ENCODE measurements around the gene PRSS8.

GRCh38 chr16:31084584-31085302 lies 50.8 kb downstream of the PRSS8 start:
- TF ChIP-seq, protein P1, sequence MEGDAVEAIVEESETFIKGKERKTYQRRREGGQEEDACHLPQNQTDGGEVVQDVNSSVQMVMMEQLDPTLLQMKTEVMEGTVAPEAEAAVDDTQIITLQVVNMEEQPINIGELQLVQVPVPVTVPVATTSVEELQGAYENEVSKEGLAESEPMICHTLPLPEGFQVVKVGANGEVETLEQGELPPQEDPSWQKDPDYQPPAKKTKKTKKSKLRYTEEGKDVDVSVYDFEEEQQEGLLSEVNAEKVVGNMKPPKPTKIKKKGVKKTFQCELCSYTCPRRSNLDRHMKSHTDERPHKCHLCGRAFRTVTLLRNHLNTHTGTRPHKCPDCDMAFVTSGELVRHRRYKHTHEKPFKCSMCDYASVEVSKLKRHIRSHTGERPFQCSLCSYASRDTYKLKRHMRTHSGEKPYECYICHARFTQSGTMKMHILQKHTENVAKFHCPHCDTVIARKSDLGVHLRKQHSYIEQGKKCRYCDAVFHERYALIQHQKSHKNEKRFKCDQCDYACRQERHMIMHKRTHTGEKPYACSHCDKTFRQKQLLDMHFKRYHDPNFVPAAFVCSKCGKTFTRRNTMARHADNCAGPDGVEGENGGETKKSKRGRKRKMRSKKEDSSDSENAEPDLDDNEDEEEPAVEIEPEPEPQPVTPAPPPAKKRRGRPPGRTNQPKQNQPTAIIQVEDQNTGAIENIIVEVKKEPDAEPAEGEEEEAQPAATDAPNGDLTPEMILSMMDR (IDR thresholded peaks at IDR 0.05; ENCODE audit: insufficient read depth, low read length, poor library complexity, severe bottlenecking) = no peak
- TF ChIP-seq EZH2phosphoT487 (conservative IDR thresholded peaks at IDR 0.05; ENCODE audit: low read length) = no peak
